ENCODE results near the gene CACNA2D3. TPM values are rescaled to one million over a fixed set of nuclear protein-coding genes. Genes with fewer than 3 reads are reported as not detected.
"Not testable (repeated sequence)": the region's sequence is repeated elsewhere in the genome, so short reads cannot be mapped to it uniquely, and the experiment has no call there.

Gene CACNA2D3
- total and polyA plus RNA-seq, 4 donors, result 0.06 to 0.37 (median 0.08) TPM; not detected in 1

- not testable (repeated sequence) for H3K36me3 ChIP-seq (ENCODE audit: control insufficient read depth in 4 of 4, insufficient read depth in 3 of 4, low read depth in 1 of 4, low read length in 3 of 4); H3K9ac ChIP-seq (ENCODE audit: low read depth in 1 of 2, low read length in 2 of 2); H3K27ac ChIP-seq (ENCODE audit: low read depth in 1 of 2, low read length in 2 of 2); H3K9me3 ChIP-seq (ENCODE audit: control insufficient read depth in 4 of 4, low read length in 3 of 4); H3K4me3 ChIP-seq (ENCODE audit: low read depth in 1 of 3, low read length in 3 of 3); H3K4me1 ChIP-seq (ENCODE audit: control insufficient read depth in 4 of 4, insufficient read depth in 4 of 4, low read length in 3 of 4); DNase-seq (ENCODE audit: low spot score); H3K27me3 ChIP-seq (ENCODE audit: control insufficient read depth in 4 of 4, insufficient read depth in 4 of 4, low read length in 3 of 4)
- WGBS, result 73% methylated on average over 3 of the region's 3 CpGs
These were observed 989.6 kb downstream of the CACNA2D3 start for GRCh38 chr3:55111906-55112305.

GRCh38 chr3:55118451-55118850 lies 996.1 kb downstream of the CACNA2D3 start:
- no peak for DNase-seq (ENCODE audit: low spot score)
- Histone ChIP-seq H3K27ac (ENCODE audit: low read depth in 1 of 2, low read length in 2 of 2) (no peak overlapping the region), H3K9ac (ENCODE audit: low read depth in 1 of 2, low read length in 2 of 2) (no peak overlapping the region)

More at GRCh38 chr3:55118451-55118850, 996.1 kb downstream of the CACNA2D3 start:
- H3K4me1 ChIP-seq (ENCODE audit: control insufficient read depth in 4 of 4, insufficient read depth in 4 of 4, low read length in 3 of 4), result no peaks in the 10 kb centered on the region
- WGBS, result 83% methylated on average over 5 of the region's 5 CpGs
- H3K9me3 ChIP-seq (ENCODE audit: control insufficient read depth in 4 of 4, low read length in 3 of 4), result no peaks in the 10 kb centered on the region
- H3K36me3 ChIP-seq (ENCODE audit: control insufficient read depth in 4 of 4, insufficient read depth in 3 of 4, low read depth in 1 of 4, low read length in 3 of 4), result no peaks in the 10 kb centered on the region
- H3K4me3 ChIP-seq (ENCODE audit: low read depth in 1 of 3, low read length in 3 of 3), result no peak overlapping the region
- peaks cover 0 to 7% (median 0%) of the 10 kb centered on the region in 4 donors for H3K27me3 ChIP-seq (ENCODE audit: control insufficient read depth in 4 of 4, insufficient read depth in 4 of 4, low read length in 3 of 4)
- TF ChIP-seq MAX (IDR thresholded peaks at IDR 0.05) (no peak), GABPA (IDR thresholded peaks at IDR 0.05 in 1 of 2, conservative IDR thresholded peaks at IDR 0.05 in 1 of 2) (no peak), RAD21 (IDR thresholded peaks at IDR 0.05) (no peak), SP1 (IDR thresholded peaks at IDR 0.05) (no peak), NR2F2 (IDR thresholded peaks at IDR 0.05) (no peak), FOXA2 (IDR thresholded peaks at IDR 0.05) (no peak), REST (IDR thresholded peaks at IDR 0.05) (no peak), HNF4G (IDR thresholded peaks at IDR 0.05) (no peak), ATF3 (IDR thresholded peaks at IDR 0.05) (no peak), FOXA1 (IDR thresholded peaks at IDR 0.05) (no peak), ZBTB33 (IDR thresholded peaks at IDR 0.05) (no peak), EGR1 (IDR thresholded peaks at IDR 0.05; ENCODE audit: low read depth in 2 of 2) (no peak)
